SIG-M5 (cell line): Measurements from ENCODE around the gene MRPL38.
A peak's percentile ranks its signal among the peaks of the same experiment; 100 is the strongest.
"Not testable (repeated sequence)": the region's sequence is repeated elsewhere in the genome, so short reads cannot be mapped to it uniquely, and the experiment has no call there.

ENCODE experiments used
- DNase-seq: peaks from one replicate; lab custom pipeline; 2025; lab: John Stamatoyannopoulos, UW

MRPL38 gene

GRCh38 chr17:75876190-75876937 lies 28.3 kb downstream of the MRPL38 start:
- no peak for DNase-seq

- DNase-seq = no peak
These were observed 28.8 kb downstream of the MRPL38 start for GRCh38 chr17:75875940-75876189.

- DNase-seq = no peak
These were observed 29.3 kb downstream of the MRPL38 start for GRCh38 chr17:75875182-75875939.

- no peak for DNase-seq
These were observed 30.1 kb downstream of the MRPL38 start for GRCh38 chr17:75874323-75875181.

GRCh38 chr17:75873587-75874322 lies 30.9 kb downstream of the MRPL38 start:
- DNase-seq = no peak

GRCh38 chr17:75872434-75873351 lies 32.0 kb downstream of the MRPL38 start:
- no peak for DNase-seq

- DNase-seq = not testable (repeated sequence)
These were observed 34.5 kb downstream of the MRPL38 start for GRCh38 chr17:75870228-75870627.

- no peak for DNase-seq
These were observed 35.2 kb downstream of the MRPL38 start for GRCh38 chr17:75869282-75870141.

- not testable (repeated sequence) for DNase-seq
These were observed 35.9 kb downstream of the MRPL38 start for GRCh38 chr17:75868730-75869281.

GRCh38 chr17:75865404-75866188 lies 39.1 kb downstream of the MRPL38 start:
- DNase-seq = not testable (repeated sequence)

GRCh38 chr17:75864887-75865286 lies 39.8 kb downstream of the MRPL38 start:
- not testable (repeated sequence) for DNase-seq

GRCh38 chr17:75864448-75864871 lies 40.2 kb downstream of the MRPL38 start:
- DNase-seq = no peak

- no peak for DNase-seq
These were observed 42.8 kb downstream of the MRPL38 start for GRCh38 chr17:75861927-75862317.

- DNase-seq = not testable (repeated sequence)
These were observed 45.3 kb downstream of the MRPL38 start for GRCh38 chr17:75859358-75859757.

- no peak for DNase-seq
These were observed 48.5 kb downstream of the MRPL38 start for GRCh38 chr17:75856062-75856756.

- peak; percentile 100 for DNase-seq
These were observed 49.2 kb downstream of the MRPL38 start, which contains the start of gene WBP2 for GRCh38 chr17:75855310-75856061. Gene WBP2, minus strand, starts transcription at chr17:75855335. Its CDS starts 38 bp downstream, at chr17:75855297.

GRCh38 chr17:75854881-75855309 lies 49.8 kb downstream of the MRPL38 start:
- no peak for DNase-seq
